ENCODE measurements around the gene NUMBL.

The NUMBL gene

GRCh38 chr19:40658031-40658430 is 32.4 kb downstream of the NUMBL start:
- TF ChIP-seq, protein P1, sequence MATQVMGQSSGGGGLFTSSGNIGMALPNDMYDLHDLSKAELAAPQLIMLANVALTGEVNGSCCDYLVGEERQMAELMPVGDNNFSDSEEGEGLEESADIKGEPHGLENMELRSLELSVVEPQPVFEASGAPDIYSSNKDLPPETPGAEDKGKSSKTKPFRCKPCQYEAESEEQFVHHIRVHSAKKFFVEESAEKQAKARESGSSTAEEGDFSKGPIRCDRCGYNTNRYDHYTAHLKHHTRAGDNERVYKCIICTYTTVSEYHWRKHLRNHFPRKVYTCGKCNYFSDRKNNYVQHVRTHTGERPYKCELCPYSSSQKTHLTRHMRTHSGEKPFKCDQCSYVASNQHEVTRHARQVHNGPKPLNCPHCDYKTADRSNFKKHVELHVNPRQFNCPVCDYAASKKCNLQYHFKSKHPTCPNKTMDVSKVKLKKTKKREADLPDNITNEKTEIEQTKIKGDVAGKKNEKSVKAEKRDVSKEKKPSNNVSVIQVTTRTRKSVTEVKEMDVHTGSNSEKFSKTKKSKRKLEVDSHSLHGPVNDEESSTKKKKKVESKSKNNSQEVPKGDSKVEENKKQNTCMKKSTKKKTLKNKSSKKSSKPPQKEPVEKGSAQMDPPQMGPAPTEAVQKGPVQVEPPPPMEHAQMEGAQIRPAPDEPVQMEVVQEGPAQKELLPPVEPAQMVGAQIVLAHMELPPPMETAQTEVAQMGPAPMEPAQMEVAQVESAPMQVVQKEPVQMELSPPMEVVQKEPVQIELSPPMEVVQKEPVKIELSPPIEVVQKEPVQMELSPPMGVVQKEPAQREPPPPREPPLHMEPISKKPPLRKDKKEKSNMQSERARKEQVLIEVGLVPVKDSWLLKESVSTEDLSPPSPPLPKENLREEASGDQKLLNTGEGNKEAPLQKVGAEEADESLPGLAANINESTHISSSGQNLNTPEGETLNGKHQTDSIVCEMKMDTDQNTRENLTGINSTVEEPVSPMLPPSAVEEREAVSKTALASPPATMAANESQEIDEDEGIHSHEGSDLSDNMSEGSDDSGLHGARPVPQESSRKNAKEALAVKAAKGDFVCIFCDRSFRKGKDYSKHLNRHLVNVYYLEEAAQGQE (IDR thresholded peaks at IDR 0.05; ENCODE audit: low read depth), result no peak
- TF ChIP-seq TCF12 (IDR thresholded peaks at IDR 0.05; ENCODE audit: low read depth) (no peak), FOXM1 (IDR thresholded peaks at IDR 0.05; ENCODE audit: borderline replicate concordance, low read depth) (no peak)

DNA sequence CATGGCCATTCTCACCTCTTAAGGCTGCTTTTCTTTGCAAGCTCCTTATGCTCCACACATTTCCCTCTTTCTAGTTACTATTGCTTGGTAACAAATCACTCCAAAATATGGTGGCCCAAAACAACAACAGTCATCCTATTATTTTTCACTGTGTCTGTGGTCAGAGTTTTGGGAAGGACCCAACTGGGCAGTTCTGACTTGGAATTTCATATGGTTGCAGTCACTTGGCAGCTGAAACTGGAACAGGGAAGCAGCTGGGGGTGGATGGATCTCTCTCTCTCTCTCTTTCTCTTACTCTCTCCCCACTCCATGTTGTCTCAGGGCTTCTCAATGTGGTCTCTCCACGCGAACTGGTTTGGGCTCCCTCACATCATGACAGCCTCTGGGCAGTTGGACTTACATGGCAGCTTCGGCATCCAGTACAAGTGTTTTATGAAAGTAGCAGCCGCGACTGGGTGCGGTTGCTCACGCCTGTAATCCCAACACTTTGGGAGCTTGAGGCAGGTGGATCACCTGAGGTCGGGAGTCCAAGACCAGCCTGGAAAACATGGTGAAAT is 39.6 kb downstream of the NUMBL start:
- no peak for TF ChIP-seq EGR1 (IDR thresholded peaks at IDR 0.05)
- no peak for TF ChIP-seq MAX (IDR thresholded peaks at IDR 0.05)
- no peak for TF ChIP-seq CREB1 (IDR thresholded peaks at IDR 0.05; ENCODE audit: low read depth)

- TF ChIP-seq USF1 (IDR thresholded peaks at IDR 0.05), result peak; percentile 84
Observed at GRCh38 chr19:40649903-40650675, 40.4 kb downstream of the NUMBL start.

GRCh38 chr19:40646743-40647254 is 43.7 kb downstream of the NUMBL start:
- TF ChIP-seq CEBPB (IDR thresholded peaks at IDR 0.05), result no peak
- TF ChIP-seq ZBTB7A (IDR thresholded peaks at IDR 0.05; ENCODE audit: low read depth), result no peak
- TF ChIP-seq CREB1 (IDR thresholded peaks at IDR 0.05; ENCODE audit: low read depth), result no peak
- TF ChIP-seq EGR1 (IDR thresholded peaks at IDR 0.05), result no peak
- no peak for TF ChIP-seq MAX (IDR thresholded peaks at IDR 0.05)
- TF ChIP-seq, protein P1 (IDR thresholded peaks at IDR 0.05; ENCODE audit: low read depth), result no peak
- no peak for TF ChIP-seq EP300 (IDR thresholded peaks at IDR 0.05; ENCODE audit: borderline replicate concordance)
- no peak for TF ChIP-seq FOXM1 (IDR thresholded peaks at IDR 0.05; ENCODE audit: borderline replicate concordance, low read depth)
- TF ChIP-seq RAD21 (IDR thresholded peaks at IDR 0.05; ENCODE audit: low read depth), result no peak
- TF ChIP-seq NFIC (IDR thresholded peaks at IDR 0.05), result no peak

- no peak for TF ChIP-seq CEBPB (IDR thresholded peaks at IDR 0.05)
- no peak for TF ChIP-seq CREB1 (IDR thresholded peaks at IDR 0.05; ENCODE audit: low read depth)
- no peak for TF ChIP-seq TEAD4 (IDR thresholded peaks at IDR 0.05)
- no peak for TF ChIP-seq EGR1 (IDR thresholded peaks at IDR 0.05)
- no peak for TF ChIP-seq NFIC (IDR thresholded peaks at IDR 0.05)
- no peak for TF ChIP-seq FOXM1 (IDR thresholded peaks at IDR 0.05; ENCODE audit: borderline replicate concordance, low read depth)
- TF ChIP-seq, protein P1 (IDR thresholded peaks at IDR 0.05; ENCODE audit: low read depth), result no peak
- no peak for TF ChIP-seq ZBTB7A (IDR thresholded peaks at IDR 0.05; ENCODE audit: low read depth)
Observed at GRCh38 chr19:40642757-40643305, 47.6 kb downstream of the NUMBL start.
